ENCODE data around the gene APPBP2.

APPBP2 gene

DNA sequence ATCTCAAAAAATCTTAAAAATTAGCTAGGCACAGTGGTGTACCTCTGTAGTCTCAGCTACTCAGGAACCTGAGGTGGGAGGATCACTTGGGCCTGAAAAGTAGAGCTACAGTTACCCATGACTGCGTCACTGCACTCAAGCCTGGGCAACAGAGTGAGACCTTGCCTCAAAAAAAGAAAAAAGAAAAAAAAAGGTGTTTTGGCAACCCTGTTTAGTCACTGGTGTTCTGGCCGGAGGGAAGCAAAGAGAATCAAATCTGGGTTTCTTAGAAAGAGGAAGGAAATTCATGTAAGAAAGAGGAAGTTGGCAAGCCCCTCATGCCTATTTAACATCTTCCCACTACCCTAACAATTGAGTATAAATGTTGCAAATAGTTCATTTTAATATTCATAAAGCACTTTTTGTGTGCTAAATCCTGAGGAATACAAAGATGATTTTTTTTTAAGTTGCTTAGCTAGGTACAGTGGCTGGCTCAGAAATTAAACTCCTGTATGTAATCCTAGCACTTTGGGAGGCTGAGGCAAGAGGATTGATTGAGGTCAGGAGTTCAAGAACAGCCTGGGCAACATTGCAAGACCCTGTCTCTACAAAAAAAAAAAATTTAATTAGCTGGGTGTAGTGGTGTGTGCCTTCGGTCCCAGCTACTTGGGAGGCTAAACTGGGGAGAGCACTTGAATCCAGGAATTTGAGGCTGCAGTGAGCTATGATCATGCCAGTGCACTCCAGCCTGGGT, 127.6 kb downstream of the APPBP2 start:
- FAIRE-seq, result no peak
- DNase-seq (ENCODE audit: low spot score), result no peak

DNA sequence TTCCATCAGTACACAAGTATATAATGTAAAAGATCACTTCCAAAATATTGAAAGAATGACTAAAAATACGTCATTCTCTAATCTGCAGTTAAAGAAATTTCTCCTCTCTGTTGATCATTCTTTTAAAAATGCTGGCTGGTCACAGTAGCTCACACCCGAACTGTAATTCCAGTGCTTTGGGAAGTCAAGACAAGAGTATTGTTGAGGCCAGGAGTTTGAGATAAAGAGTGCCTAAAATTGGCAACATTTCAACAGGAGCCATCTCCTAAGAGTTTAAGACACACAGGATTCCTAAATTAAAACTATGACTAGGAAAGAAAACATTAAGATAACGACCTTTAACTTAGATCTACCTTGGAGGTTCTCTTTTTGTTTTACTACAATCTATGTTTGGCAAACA, 129.6 kb downstream of the APPBP2 start:
- no peak for FAIRE-seq
- DNase-seq (ENCODE audit: low spot score), result no peak

DNA sequence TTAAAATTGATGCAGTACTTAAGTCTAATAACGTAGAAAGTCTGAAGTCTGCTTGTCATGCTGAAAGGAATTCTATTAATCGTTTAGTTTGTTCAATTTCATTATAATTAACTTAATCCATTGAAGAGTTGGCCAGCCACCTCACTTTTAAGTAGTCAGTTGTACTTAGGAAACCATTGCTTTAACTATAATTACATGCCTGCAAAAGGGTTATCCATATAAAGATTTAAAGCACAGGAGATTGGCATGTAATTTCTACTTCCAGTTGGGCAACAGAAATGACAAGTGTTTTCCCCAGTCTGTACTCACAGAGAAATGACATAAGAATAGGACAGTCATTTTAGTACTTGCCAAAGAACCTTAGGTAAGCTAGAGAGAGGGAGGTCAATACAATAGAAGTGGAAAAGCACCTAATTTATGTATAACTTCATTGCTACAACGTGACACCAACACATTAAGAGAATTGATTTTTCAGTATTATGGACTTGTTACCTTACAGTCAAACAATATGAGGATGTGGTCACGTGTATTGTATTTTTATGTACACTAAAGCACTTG, 130.5 kb downstream of the APPBP2 start:
- no peak for FAIRE-seq
- no peak for DNase-seq (ENCODE audit: low spot score)

DNA sequence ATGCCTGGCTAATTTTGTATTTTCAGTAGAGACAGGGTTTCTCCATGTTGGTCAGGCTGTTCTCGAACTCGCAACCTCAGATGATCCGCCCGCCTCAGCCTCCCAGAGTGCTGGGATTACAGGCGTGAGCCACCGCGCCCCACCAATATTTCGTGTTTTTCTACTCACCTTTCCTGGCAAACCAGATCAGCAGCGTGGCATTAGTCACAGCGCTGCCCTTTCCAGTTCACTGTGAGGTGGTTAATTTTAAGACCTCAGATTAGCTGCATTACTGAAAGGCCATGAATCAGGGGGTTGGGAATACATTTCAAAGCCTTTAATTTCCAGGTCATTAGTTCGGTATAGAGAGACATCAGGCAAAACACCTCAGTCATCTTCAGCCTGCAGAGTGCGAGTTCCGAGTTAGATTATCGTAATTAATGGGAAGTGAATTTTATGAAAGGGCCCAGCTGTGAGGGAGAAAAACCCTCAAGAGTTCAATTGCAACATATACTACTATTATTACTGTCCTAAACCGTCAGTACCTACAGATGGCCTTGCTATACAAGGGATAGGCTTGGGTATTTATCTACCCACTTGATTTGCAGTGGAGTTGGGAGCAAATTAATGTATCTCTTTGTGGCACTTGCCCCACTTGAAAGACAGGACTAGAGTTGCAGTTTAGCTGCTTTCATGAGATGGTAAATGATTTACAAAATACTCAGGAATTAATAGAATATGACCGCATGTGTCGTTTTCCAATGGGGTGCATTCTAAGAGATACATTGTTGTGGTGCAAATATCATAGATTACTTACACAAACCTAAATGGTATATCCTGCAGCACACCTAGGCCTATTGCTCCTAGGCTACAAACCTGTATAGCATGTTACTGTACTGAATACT, 132.0 kb downstream of the APPBP2 start:
- FAIRE-seq, result no peak

More for the DNA sequence above, 132.0 kb downstream of the APPBP2 start:
- DNase-seq (ENCODE audit: low spot score), result no peak
